ENCODE measurements around the gene ARMH3. TPM values are rescaled to one million over a fixed set of nuclear protein-coding genes. Genes with fewer than 3 reads are reported as not detected.

Gene ARMH3
- total RNA-seq, 1 donor from 2014 or later = 34.4 TPM

DNA sequence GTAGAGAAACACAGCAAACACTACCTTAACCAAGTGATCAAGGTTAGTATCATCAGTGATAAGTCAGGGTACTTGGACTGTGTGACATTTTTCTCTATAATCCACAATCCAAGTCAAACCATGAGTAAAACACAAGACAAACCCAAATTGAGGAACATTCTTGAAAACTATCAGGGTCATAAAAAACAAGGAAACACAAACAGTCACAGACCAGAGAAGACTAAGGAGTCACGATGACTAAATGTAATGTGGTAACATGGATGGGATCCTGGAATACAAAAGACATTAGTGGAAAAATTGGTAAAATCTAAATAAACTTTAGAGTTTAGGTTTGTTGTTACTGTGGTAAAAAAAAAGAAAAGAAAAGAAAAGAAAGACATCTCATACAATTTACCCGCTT lies 103.8 kb downstream of the ARMH3 start:
- Mint-ChIP-seq H3K27me3 (no peaks in the 10 kb centered on the region), H3K27ac (no peak overlapping the region), H3K4me1 (ENCODE audit: low read depth) (peaks cover 3% of the 10 kb centered on the region), H3K4me3 (ENCODE audit: low read depth) (no peak overlapping the region), H3K9me3 (ENCODE audit: low read depth) (peaks cover 19% of the 10 kb centered on the region), H3K36me3 (ENCODE audit: insufficient read depth) (peaks cover 54% of the 10 kb centered on the region)
- no peak for DNase-seq (ENCODE audit: low spot score, unreplicated experiment)
- TF ChIP-seq CTCF (IDR thresholded peaks at IDR 0.05; ENCODE audit: unreplicated experiment) = no peak

GRCh38 chr10:101950213-101950612 lies 105.8 kb downstream of the ARMH3 start:
- TF ChIP-seq CTCF (IDR thresholded peaks at IDR 0.05; ENCODE audit: unreplicated experiment) = no peak
- DNase-seq (ENCODE audit: low spot score, unreplicated experiment) = no peak
- H3K27me3 Mint-ChIP-seq = no peaks in the 10 kb centered on the region
- H3K4me1 Mint-ChIP-seq (ENCODE audit: low read depth) = peaks cover 3% of the 10 kb centered on the region
- H3K4me3 Mint-ChIP-seq (ENCODE audit: low read depth) = no peak overlapping the region
- peaks cover 51% of the 10 kb centered on the region for H3K36me3 Mint-ChIP-seq (ENCODE audit: insufficient read depth)
- no peak overlapping the region for H3K27ac Mint-ChIP-seq
- H3K9me3 Mint-ChIP-seq (ENCODE audit: low read depth) = peaks cover 19% of the 10 kb centered on the region

GRCh38 chr10:101941871-101942270 lies 114.1 kb downstream of the ARMH3 start:
- no peak for TF ChIP-seq CTCF (IDR thresholded peaks at IDR 0.05; ENCODE audit: unreplicated experiment)
- no peak overlapping the region for H3K27ac Mint-ChIP-seq

GRCh38 chr10:101940916-101941315 lies 115.1 kb downstream of the ARMH3 start:
- H3K4me3 Mint-ChIP-seq (ENCODE audit: low read depth) = no peak overlapping the region
- no peak overlapping the region for H3K27ac Mint-ChIP-seq
- H3K36me3 Mint-ChIP-seq (ENCODE audit: insufficient read depth) = peaks cover 7% of the 10 kb centered on the region
- no peak for TF ChIP-seq CTCF (IDR thresholded peaks at IDR 0.05; ENCODE audit: unreplicated experiment)
- peaks cover 1% of the 10 kb centered on the region for H3K4me1 Mint-ChIP-seq (ENCODE audit: low read depth)
- H3K27me3 Mint-ChIP-seq = no peaks in the 10 kb centered on the region
- no peaks in the 10 kb centered on the region for H3K9me3 Mint-ChIP-seq (ENCODE audit: low read depth)
- no peak for DNase-seq (ENCODE audit: low spot score, unreplicated experiment)

More at GRCh38 chr10:101941871-101942270, 114.1 kb downstream of the ARMH3 start:
- peaks cover 1% of the 10 kb centered on the region for H3K4me1 Mint-ChIP-seq (ENCODE audit: low read depth)
- no peaks in the 10 kb centered on the region for H3K9me3 Mint-ChIP-seq (ENCODE audit: low read depth)
- no peaks in the 10 kb centered on the region for H3K27me3 Mint-ChIP-seq
- DNase-seq (ENCODE audit: low spot score, unreplicated experiment) = no peak
- peaks cover 9% of the 10 kb centered on the region for H3K36me3 Mint-ChIP-seq (ENCODE audit: insufficient read depth)
- no peak overlapping the region for H3K4me3 Mint-ChIP-seq (ENCODE audit: low read depth)

DNA sequence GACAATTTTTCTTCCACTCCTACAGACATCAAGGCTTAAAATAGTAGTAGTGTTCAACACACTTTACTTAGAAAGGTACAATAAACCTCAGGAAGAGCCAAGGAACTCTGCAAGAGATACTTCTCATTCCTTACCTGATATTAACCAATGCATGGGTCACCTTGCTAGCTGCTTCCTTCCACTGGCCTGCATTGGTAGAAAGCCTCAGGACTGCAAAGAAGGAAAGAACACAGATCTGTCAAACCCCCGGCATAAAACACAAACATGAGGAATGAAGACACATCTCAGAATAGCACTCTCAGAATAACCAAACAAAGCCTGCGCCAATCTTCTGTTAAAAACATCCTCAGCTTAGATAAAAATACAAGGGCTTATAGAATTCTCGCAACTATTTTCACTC lies 116.2 kb downstream of the ARMH3 start:
- H3K4me1 Mint-ChIP-seq (ENCODE audit: low read depth) = peaks cover 1% of the 10 kb centered on the region
- no peaks in the 10 kb centered on the region for H3K27me3 Mint-ChIP-seq
- TF ChIP-seq CTCF (IDR thresholded peaks at IDR 0.05; ENCODE audit: unreplicated experiment) = no peak
- no peak overlapping the region for H3K4me3 Mint-ChIP-seq (ENCODE audit: low read depth)
- H3K9me3 Mint-ChIP-seq (ENCODE audit: low read depth) = no peaks in the 10 kb centered on the region
- DNase-seq (ENCODE audit: low spot score, unreplicated experiment) = no peak
- no peak overlapping the region for H3K27ac Mint-ChIP-seq
- H3K36me3 Mint-ChIP-seq (ENCODE audit: insufficient read depth) = peaks cover 4% of the 10 kb centered on the region

Measured in progenitor cell of endocrine pancreas (in vitro differentiated cells).